DND-41 (cell line): ENCODE data around the gene MBD3L5.
"Not testable (repeated sequence)": the region's sequence is repeated elsewhere in the genome, so short reads cannot be mapped to it uniquely, and the experiment has no call there.

Source experiments
- EZH2 ChIP-seq: IDR thresholded peaks from 3 replicates; pipeline ENCODE4 v1.6.1; 2012; ENCODE audit warnings: borderline replicate concordance, low read depth, mild to moderate bottlenecking, moderate library complexity, low read length, inconsistent platforms; ENCODE audit not compliant: severe bottlenecking
- TF ChIP-seq, protein P1 (sequence below): IDR thresholded peaks from 2 replicates; pipeline ENCODE4 v1.5.1; 2012; ENCODE audit warnings: borderline replicate concordance, low read length, moderate library complexity, mild to moderate bottlenecking; ENCODE audit not compliant: poor library complexity, severe bottlenecking; ENCODE audit errors: extremely low read depth

DNA sequence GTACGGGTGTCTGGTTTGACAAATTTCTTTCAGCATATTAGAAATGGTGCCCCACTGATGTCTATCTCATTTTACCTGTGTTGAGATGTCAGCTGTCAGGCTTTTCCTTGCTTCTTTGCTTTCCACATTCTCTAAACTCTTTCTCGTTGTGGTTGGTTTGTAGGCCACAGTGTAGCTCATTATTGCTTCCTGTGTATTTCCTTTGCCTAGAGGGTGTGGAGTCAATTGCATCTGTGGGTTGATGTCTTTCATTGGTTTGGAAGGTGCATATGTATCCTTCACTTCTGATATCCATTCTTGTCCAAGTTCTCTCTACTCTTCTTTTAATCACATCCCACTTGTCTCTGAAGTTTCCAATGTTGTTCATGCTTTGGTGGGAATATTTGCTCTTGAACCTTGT lies 11.2 kb downstream of the MBD3L5 start:
- TF ChIP-seq, protein P1, sequence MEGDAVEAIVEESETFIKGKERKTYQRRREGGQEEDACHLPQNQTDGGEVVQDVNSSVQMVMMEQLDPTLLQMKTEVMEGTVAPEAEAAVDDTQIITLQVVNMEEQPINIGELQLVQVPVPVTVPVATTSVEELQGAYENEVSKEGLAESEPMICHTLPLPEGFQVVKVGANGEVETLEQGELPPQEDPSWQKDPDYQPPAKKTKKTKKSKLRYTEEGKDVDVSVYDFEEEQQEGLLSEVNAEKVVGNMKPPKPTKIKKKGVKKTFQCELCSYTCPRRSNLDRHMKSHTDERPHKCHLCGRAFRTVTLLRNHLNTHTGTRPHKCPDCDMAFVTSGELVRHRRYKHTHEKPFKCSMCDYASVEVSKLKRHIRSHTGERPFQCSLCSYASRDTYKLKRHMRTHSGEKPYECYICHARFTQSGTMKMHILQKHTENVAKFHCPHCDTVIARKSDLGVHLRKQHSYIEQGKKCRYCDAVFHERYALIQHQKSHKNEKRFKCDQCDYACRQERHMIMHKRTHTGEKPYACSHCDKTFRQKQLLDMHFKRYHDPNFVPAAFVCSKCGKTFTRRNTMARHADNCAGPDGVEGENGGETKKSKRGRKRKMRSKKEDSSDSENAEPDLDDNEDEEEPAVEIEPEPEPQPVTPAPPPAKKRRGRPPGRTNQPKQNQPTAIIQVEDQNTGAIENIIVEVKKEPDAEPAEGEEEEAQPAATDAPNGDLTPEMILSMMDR = not testable (repeated sequence)
- not testable (repeated sequence) for TF ChIP-seq EZH2
